Body of pancreas (tissue), 4 donors: ENCODE results near the gene ATP11A.

Experiments used
- CTCF ChIP-seq, 7 experiments: fragments of 450-650 bp in 4 of 7; fragments of 200-600 bp in 3 of 7; sonication (generic) in 3 of 7; IDR thresholded peaks; one replicate each; pipeline ENCODE4 v1.5.1; 2016 to 2019; ENCODE audit warnings: antibody characterized with exemption in 7 of 7
- POLR2A ChIP-seq, 3 donors: fragments of 450-650 bp; IDR thresholded peaks; one replicate each; pipeline ENCODE4 v1.6.1; 2016; ENCODE audit warnings: antibody characterized with exemption in 3 of 3, mild to moderate bottlenecking in 2 of 3

GRCh38 chr13:112747256-112747655 is 57.4 kb downstream of the ATP11A start:
- no peak for TF ChIP-seq CTCF (IDR thresholded peaks at IDR 0.05)
- no peak for TF ChIP-seq POLR2A (IDR thresholded peaks at IDR 0.05)
